Urothelium cell line (cell line): ENCODE measurements around the gene ANO4.
A peak's percentile ranks its signal among the peaks of the same experiment; 100 is the strongest.
"Not testable (repeated sequence)": the region's sequence is repeated elsewhere in the genome, so short reads cannot be mapped to it uniquely, and the experiment has no call there.

Experiments used
- DNase-seq: peaks from one replicate; pipeline ENCODE4 v3.0.0; 2011; ENCODE audit warnings: low spot score, mixed read lengths
- FAIRE-seq: peaks from 2 replicates; lab custom pipeline; 2011; peaks lifted over from hg19 to GRCh38; lab: Jason Lieb, UNC

The ANO4 gene

GRCh38 chr12:100867639-100868393 lies 73.2 kb downstream of the ANO4 start:
- no peak for DNase-seq
- FAIRE-seq: no peak

- FAIRE-seq (no peak), DNase-seq (peak; percentile 55)
Measured at GRCh38 chr12:100868487-100868886, 73.9 kb downstream of the ANO4 start.

GRCh38 chr12:100871195-100871734 lies 76.7 kb downstream of the ANO4 start:
- FAIRE-seq (no peak), DNase-seq (no peak)

- FAIRE-seq (no peak), DNase-seq (no peak)
Measured at GRCh38 chr12:100875156-100875555, 80.6 kb downstream of the ANO4 start.

- FAIRE-seq: no peak
- DNase-seq: no peak
Measured at GRCh38 chr12:100875771-100876170, 81.2 kb downstream of the ANO4 start.

DNA sequence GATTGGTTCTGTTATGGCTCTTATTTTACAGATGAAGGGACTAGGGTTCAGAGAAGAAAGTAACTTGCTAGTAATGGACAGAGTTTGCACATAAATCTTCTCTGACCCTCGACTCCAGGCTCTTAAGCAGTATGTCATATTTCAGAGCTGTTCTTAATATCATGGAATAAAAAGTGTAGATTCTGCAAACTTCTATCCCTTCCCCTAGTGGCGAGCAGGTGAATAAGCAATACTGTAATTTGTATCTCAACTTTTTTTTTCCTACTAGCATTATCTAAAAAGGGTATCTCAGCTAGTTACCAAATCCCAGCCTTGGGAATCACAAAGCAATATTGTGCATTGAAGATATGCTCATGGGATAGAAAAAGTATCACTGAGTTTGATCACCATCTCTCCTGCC lies 83.2 kb downstream of the ANO4 start:
- FAIRE-seq: no peak

DNA sequence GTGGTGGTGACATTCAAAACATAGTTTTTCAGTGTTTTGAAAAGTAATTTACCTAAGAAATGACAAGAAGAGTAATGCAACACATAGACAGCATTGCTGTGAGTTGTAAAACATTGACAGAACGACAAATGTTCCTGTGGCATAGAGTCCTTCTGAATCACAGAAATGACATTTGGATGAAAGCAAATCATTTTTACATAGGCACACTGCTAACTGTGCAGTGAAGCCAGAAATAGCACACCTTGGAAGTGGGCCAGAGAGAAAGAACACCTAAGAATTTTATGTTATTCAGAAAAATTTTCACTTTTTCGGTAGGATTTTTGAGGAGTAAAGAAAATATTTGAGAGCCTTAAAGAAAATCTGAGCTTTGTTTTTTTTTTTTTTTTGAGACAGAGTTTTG lies 100.6 kb downstream of the ANO4 start:
- no peak for FAIRE-seq
- DNase-seq: no peak

More for the DNA sequence above, 83.2 kb downstream of the ANO4 start:
- DNase-seq: no peak

GRCh38 chr12:100896192-100896591 lies 101.6 kb downstream of the ANO4 start:
- FAIRE-seq (no peak), DNase-seq (no peak)

DNA sequence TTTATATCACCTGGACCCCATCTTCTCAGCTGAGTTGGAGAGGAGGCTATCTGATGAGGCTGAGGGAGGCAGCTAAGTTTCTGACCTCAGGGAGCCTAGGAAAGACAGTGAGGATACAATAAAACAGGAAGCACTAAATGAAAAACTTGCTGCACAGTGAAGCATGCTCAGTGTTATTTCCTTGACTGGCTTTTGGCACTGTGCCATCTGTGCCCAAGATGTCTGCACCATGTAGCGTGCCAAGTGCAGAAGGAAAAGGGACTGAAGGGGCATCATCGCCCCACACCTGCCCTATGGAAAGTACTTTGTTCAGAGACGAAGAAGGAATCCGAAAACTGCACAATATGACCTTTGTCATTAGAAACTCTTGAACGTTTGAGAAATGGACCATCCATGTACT lies 102.7 kb downstream of the ANO4 start:
- FAIRE-seq: no peak

GRCh38 chr12:100899301-100899700 lies 104.7 kb downstream of the ANO4 start:
- no peak for DNase-seq
- FAIRE-seq: no peak

More for the DNA sequence above, 102.7 kb downstream of the ANO4 start:
- DNase-seq: no peak

DNA sequence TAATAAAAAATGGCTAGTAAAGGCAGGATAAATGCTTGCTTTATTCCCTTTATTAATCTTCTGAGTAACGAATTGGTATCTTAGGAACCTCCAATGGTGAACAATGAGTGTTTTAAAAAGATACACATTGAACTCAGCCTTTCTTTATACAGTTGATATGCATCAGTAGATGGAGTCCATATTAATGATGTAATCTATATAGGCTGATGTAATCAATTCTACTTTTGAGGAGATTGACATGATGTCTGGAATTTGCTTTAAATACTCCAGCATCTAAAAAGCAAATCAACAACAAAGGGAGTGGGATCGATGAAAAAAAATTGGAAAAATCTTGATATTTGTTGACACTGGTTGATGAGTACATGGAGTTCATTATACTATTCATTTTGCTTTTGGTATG lies 106.2 kb downstream of the ANO4 start:
- no peak for FAIRE-seq
- no peak for DNase-seq

- FAIRE-seq: no peak
- DNase-seq: no peak
Measured at GRCh38 chr12:100901266-100901665, 106.7 kb downstream of the ANO4 start.

DNA sequence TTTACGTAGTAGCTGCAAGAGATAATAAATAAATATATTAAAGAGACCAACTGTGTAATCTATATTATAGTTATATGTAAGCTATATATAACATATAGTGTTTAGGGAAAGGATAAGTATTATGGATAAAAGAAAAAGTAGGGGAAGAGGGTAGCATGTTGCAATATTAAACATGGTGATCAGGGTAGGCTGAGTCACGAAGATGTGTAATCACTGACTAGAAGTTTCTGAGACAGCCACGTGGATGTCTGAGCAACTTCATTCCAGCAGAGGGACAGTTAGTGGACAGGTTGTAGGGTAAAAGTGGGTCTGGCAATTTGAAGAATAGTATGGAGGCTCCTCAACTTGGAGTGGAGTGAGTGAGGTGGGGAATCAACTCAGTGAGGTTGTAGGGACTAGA lies 109.7 kb downstream of the ANO4 start:
- DNase-seq (no peak), FAIRE-seq (no peak)

- DNase-seq (peak; percentile 2), FAIRE-seq (no peak)
Measured at GRCh38 chr12:100908501-100908900, 113.9 kb downstream of the ANO4 start.

DNA sequence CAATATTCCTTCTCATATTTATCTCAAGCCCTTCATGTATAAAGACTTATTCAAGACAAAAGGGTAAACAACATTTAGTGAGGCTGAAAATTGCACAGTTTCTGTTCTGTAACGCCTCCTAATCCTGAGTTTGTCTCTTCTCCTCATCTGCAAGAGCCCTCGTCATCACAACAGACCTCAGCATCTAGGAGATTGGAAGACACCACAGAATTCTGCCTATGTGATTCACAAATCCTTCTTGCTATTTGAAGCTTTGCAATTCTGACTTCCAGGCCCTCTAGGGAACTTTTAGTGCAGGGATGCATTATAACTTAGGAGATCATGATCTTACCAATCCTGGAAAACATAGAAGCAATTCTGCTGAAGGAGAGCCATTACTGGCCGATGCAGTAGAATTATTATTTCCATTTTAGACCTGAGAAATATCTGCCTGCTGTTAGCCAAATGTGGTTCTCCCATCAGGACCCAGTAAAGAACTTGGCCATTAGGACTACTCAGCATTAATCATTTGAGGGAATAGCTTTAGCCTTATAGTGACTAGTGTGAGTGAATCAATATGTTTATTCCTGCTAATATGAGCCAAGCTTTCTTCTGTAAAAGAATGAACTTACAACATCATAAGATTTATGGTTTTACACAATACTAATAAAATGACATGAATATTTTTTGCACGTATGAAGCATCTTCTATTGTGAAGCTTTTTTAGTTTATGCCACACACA lies 119.5 kb downstream of the ANO4 start:
- DNase-seq (no peak), FAIRE-seq (no peak)

DNA sequence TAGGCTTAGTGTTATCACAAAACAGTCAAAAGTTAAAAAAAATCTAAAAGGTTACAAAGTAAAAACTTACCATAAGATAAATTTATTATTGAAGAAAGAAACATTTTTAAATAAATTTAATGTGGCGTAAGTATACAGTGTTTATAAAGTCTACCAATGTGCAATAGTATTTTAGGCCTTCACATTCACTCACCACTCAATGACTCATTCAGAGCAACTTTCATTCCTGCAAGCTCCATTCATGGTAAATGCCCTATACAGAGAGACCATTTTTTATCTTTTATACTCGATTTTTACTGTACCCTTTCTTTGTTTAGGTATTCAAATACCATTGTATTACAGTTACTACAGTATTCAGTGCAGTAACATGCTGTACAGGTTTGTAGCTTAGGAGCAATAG lies 124.5 kb downstream of the ANO4 start:
- FAIRE-seq (no peak), DNase-seq (no peak)

DNA sequence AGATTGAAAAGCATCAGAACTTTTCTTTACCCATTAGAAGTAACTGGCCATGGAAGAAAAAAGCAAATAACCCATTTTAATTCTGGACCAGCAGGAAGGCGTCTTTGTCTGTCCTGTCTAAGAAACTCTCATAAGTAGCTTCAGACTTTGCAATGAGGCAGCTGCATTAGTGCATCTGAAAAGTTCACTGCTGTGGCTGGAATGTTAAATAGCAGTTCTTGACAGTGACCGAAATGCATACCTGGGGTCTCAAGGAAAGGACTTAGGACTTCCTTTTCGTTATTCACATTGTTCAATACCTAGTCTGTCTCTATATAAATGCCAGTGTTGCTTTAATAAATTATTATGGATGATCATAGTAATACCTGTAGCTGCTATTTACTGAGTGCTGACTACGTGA lies 125.9 kb downstream of the ANO4 start:
- DNase-seq: no peak
- no peak for FAIRE-seq

DNA sequence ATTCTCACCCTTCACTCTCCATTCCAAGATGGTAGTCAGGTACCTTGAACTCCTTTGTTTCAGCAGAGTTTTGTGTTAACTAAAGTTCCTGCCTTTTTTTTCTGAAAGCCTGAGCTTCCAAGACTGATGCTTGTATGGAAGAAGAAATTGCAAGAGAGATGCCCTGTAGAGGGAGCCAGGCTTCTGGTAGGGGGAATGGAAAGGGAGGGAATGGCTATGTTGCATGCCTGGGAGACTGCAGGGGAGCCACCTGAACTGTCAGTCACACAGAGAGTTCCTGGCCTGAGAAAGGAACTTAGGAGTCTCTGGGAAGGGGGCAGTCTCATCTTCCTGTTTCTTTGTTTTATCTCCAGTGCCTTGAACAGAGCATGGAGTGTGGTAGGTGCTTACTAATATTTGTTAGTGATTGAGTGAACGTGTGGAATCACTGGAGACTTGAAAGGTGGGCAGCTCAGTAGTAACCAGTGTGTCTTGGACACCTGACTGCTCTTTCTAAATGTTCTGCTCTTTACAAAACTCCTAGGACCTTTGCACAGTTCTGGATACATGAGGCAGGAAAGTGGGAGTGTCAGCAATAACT lies 132.2 kb downstream of the ANO4 start:
- no peak for FAIRE-seq
- DNase-seq: peak; percentile 32

GRCh38 chr12:100927826-100928225 lies 133.2 kb downstream of the ANO4 start:
- FAIRE-seq: no peak

DNA sequence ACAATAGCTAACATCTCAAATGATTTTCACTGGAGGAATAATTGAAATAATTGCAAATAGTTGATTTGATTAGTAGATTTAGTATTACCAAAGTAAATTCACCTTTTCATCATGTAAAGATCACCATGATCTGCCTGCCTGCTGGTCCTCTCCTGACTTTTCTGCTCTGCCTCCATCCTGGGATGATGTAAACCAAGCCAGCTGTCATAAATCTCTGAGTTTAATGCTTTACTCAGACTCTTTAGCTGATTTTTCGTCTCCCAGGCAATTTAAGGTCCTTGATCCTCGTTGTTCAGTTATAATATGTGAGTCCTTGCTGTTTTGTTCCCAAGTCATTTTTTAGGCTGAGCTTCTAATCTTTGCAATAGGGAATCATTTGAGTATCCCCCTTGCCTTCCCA lies 138.0 kb downstream of the ANO4 start:
- DNase-seq (no peak), FAIRE-seq (no peak)

More at GRCh38 chr12:100927826-100928225, 133.2 kb downstream of the ANO4 start:
- DNase-seq: peak; percentile 25

- FAIRE-seq, DNase-seq: not testable (repeated sequence)
Measured at GRCh38 chr12:100933531-100933930, 139.0 kb downstream of the ANO4 start.

DNA sequence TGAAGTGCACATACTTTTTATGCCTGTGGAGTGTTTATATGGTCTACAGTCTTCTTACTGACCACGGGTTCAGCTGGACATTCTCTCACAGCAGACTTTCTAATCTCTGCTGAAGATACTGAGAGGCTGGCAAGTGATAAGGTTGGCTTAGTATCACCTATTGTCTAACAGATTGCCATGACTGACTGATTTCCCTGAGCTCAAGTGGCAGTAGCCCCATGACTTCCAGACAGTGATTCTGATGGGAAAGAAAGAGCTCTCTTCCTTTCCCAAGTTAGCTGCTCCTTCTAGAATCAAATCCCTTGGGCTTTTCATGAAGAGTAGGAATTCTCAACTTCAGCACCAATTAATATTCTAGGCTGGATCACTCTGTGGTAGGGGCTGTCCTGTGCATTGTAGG lies 141.4 kb downstream of the ANO4 start:
- no peak for FAIRE-seq

More for the DNA sequence above, 141.4 kb downstream of the ANO4 start:
- DNase-seq: no peak
